NCI-H2227 treated with DMSO at 0.1 percent for 48 hours (cell line): Measurements from ENCODE around the gene NECAB2.
A peak's percentile ranks its signal among the peaks of the same experiment; 100 is the strongest.

Source experiments
- DNase-seq: peaks from one replicate; lab custom pipeline; 2025; lab: John Stamatoyannopoulos, UW

Gene NECAB2

GRCh38 chr16:84026606-84027005 lies 58.6 kb downstream of the NECAB2 start:
- no peak for DNase-seq

- no peak for DNase-seq
Observed at GRCh38 chr16:84027625-84028024, 59.6 kb downstream of the NECAB2 start.

- DNase-seq, result no peak
Observed at GRCh38 chr16:84029297-84030047, 61.4 kb downstream of the NECAB2 start.

DNA sequence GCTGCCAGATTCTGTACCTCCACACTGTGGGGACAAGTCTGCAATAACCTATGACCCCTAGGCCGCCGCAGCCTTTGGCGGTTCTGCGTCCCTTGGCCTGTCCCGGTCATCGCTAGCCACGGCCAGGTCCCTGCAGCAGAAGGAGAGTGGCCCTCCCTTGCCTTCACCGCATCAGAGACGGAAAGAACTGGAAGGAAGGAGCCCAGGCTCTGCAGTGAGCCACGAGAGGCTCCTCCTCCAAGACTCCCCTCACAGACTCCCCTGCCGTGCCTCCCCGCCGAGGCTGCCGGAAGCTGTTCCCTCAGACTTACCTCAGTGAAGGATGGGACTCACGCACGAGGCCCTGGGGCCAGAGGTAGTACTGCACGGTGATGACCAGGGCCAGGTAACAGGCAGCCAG lies 63.5 kb downstream of the NECAB2 start:
- DNase-seq, result no peak

- DNase-seq, result peak; percentile 41
Observed at GRCh38 chr16:84032458-84033178, 64.6 kb downstream of the NECAB2 start.

DNA sequence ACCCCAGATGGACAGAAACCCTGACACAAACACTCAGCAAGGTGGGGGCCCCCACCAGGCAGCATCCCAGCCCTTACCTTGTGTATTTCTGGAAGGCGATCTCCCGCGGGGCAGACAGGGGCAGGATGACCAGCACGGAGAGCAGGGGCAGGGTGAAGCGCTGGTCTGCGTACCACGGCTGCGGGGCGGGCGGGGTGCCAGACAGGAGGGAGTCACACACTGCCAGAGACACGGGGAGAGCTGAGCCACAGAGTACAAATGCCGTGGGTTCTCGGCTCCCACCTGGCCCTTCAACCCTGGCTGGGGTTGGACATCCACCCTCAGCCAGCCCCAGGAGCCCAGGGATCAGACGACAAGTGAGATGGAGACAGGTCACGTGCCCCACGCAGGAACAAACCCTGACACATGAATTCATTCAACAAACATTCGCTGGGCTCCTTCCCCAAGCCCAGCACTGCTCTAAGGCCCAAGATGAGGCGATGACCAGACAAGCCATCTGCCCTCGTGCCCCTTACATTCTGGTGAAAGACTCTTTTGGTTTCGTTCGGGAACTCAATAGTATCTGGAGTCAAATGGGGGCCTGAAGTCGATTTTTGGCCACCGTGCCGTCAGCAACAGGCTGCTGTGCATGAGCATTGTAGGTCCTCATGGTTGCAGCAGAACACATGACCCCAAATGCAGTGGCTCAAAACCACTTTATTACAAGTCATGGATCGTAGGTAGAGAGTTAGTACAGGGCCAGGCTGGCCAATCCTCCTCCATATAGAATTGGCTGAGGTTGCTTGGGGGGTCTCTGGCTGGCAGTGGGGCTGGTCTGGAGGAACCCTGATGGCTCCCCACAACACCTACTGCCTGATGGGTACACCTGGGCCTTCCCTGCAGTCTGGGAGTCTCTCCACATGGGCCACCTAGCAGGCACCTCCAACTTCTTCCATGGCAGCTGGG lies 65.5 kb downstream of the NECAB2 start:
- DNase-seq, result no peak

DNA sequence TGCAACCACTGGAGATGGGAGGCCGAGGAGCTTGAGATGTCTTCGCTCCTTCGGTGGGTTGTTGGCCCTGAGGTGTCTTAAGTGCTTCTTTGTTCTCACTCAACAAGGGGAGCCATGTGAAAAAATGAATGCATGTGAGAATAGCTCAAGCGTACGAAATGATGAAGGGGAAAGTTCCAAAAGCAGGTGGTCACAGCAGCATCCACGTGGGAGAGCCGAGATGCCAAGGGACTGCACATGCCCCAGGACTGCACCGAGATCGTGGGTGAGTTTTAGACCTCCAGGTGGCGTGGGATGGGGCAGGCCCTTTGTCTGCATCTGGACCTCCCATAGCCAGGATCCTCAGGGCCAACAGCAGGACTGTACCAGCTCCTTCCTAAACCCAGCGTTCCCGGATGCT lies 66.5 kb downstream of the NECAB2 start:
- no peak for DNase-seq

DNA sequence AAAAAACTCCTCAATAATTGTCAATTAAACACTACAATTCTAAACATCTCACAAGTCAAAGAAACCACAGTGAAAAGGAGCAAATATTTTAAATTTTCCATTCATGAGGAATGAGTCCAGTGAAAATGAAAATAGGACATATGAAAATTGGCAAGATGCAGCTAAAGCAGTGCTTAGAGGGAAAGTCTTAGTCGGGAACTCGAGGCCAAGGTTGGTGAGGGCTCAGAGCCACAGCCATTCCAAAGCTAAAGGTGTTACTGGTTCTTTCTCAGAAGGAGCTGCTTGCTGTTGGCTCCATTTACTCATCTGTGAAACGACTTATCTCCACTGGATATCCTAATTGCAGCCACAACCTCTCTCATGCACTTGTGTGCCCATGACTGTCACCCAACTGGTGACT lies 68.1 kb downstream of the NECAB2 start:
- DNase-seq, result no peak

- no peak for DNase-seq
Observed at GRCh38 chr16:84036982-84037425, 69.0 kb downstream of the NECAB2 start.

GRCh38 chr16:84038469-84038868 lies 70.4 kb downstream of the NECAB2 start:
- DNase-seq, result no peak

GRCh38 chr16:84039696-84040095 lies 71.7 kb downstream of the NECAB2 start:
- DNase-seq, result no peak

DNA sequence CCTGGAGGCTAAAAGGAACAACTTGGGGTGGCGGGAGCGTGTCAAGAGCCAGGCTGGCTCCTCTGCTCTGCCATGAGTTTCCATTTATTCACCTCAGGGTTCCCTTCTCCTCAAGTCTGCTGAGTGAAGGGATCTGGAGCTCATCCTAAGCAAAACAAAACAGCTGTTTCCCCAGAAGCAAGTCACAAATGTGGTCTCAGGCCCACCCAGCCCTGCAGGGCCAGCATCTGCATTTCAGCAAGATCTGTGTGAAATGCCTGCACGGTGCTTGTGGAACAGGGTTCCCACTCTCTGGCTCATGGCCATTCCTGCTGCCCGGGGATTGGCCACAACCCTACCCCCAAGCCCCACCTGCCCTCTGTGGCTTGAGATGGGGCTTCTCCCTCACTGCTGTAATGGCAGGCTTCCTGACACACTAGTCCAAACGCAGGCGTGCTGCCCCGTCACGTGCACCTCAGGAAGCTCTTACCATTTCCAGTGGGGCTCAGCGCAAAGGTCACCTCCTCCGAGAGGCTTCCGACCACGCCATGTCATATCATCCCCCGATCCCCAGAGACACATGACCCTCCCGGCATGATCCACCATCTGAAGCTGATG lies 72.3 kb downstream of the NECAB2 start:
- DNase-seq, result no peak

DNA sequence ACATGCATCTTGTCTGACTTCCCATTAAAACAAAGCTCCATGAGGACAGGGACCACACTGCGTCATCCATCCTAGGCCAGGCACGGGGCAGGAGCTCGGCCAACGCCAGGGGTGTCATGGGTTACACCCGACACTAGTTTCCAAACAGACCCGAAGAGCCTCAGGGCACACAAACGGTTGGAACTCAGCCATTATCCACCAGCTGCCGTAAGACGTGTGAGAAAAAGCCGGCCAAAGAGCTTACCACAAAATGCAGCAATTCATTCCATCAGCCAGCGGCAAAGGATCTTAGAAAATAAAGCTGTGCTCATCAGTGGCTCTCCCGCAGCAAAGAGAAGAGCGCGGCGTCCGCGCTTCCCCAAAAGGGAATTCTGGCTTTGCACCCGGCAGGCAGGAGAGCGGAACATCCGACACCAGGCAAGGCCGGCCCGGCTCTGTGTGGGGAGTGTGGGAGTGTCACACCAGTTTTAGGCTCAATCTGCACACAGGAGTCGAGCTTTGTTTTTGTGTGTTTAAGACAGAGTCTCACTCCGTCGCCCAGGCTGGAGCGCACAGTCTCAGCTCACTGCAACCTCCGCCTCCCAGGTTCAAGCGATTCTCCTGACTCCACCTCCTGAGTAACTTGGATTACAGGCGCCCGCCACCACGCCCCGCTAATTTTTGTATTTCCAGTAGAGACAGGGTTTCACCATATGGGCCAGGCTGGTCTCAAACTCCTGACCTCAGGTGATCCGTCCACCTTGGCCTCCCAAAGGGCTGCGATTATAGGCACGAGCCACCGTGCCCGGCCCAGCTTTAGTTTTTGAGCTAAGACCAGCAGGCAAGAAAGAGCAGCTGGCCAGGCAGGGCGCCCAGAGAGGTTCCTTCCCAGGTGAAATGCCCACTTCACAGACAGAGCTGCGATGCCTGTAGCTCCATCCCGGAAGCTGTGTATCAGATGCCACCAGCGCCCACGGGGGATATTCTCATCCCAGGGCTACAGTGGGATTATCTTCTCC lies 73.1 kb downstream of the NECAB2 start:
- DNase-seq, result no peak

- no peak for DNase-seq
Observed at GRCh38 chr16:84041881-84042280, 73.8 kb downstream of the NECAB2 start.

DNA sequence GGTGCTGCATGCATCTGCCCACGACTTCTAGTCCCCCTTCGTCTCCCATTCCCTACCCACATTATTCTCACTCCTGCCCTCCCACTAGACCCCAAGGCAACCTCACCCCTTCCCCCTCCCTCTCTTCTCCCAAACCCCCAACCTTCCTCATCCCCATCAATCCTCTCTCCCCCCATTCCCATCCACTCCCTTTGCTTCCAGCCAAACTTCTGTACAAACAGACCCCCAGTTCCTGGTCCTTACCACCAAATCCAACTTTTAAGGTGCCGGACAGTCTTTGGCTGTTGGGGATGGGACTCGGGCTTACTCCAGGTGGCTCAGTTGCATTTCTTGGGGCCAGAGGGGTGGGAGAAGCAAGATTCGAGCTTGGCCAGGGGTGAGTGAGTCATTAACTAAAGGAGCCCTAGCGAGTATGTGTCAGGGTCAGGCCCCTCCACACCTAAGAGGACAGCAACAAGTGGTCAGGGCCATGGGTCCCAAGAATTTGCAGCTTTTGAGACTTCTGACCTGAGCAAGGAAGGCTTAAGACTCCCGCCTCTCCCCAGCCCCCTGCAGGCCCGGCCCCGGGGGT lies 74.3 kb downstream of the NECAB2 start, which contains the start of gene SLC38A8:
SLC38A8 (minus strand) TSS at position 488 of the 571 bp plus-strand sequence. CDS start 638 bp downstream, outside the sequence.
- DNase-seq, result no peak

- no peak for DNase-seq
Observed at GRCh38 chr16:84042879-84043485, 74.9 kb downstream of the NECAB2 start.

DNA sequence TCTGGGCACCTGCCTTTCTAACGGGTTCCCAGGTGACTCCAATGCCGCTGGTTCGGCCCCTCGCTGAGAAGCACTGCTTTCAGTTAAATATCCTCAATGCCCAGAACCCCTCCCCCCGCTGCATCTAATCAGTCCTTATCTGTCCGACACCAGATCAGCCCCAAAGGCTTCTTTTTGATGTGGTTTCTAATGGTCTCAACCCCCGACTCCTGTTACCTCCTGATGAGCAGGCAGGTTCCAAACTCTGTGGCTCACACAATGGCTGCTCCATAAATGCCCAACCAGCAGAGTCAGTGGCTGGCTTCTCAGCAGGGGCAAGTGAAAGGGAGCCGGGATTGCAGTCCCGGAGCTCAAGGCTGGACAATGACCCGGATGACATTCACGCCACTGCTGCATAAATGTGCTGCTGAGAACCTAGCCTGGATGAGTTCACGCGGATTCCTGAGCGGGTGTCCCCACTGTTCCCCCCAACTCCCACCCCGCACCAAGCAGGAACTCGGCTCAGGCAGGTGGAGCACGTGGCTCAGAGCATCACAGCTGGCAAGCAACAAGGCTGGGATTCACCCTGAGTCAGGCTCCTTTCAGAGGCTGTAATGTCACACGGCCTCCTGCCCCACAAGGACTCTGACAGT lies 75.6 kb downstream of the NECAB2 start:
- DNase-seq, result no peak

DNA sequence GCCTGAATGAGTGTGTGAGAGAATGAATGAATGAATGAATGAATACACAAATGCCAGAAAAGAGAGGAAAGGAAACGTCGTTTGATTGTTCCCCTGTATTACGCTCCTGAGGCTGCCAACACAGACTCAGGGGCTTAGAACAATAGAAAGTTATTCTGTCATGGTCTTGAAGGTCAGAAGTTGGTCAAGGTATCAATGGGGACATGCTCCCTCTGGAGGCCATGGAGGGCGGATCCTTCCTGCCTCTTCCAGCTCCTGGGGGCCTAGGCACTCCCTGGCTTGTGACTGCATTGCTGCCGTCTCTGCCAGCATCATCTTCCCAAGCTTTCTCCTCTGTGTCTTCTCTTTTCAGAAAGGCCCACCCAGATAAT lies 76.1 kb downstream of the NECAB2 start:
- DNase-seq, result no peak
